GM21390 (cell line): ENCODE measurements around the gene SSPN.

Source experiments
- ATAC-seq: cut with Tn5 transposase; IDR thresholded peaks from one replicate; pipeline ENCODE4 v1.9.1; 2021; ENCODE audit not compliant: unreplicated experiment

The SSPN gene

GRCh38 chr12:26187014-26187798 lies 8.2 kb upstream of the SSPN start:
- ATAC-seq: no peak

DNA sequence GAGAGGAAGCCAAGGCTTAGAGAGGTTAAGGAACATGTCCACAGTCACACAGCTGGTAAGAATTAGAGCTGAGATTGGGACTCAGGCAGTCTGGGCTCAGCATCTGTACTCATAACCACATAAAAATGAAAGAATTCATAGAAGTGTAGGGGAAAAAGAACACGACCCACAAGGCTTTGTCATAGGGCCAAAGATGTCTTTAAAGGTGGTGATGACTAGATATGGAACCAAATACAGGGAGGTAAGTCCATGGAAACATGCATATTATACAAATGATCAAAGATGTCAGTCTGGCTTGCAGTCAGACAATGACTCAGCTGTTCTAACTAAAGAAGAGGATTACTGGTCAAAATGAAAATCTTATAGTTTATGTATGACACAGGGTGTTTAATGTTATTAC lies 7.2 kb upstream of the SSPN start:
- ATAC-seq: no peak

- no peak for ATAC-seq
Measured at GRCh38 chr12:26188641-26189040, 6.7 kb upstream of the SSPN start.

DNA sequence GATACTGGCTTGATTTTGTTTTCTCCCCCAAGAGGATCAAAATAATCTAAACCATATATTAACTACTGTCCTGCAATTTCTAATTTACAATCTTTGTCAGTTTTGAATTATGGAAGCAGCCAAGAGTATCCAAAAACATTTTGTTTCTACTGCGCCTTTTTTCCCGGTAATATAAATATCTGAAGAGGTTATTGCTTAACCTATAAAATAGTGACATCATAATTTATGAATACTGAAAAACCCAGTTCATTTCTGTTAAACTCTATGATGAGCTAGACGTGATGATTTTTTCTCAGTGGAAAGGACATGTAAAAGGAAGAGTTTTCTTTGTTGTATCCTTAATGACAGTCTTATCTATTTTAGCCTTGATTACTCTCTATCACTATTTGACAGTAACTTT lies 3.2 kb upstream of the SSPN start:
- no peak for ATAC-seq

GRCh38 chr12:26193539-26193938 lies 1.8 kb upstream of the SSPN start:
- ATAC-seq: no peak

DNA sequence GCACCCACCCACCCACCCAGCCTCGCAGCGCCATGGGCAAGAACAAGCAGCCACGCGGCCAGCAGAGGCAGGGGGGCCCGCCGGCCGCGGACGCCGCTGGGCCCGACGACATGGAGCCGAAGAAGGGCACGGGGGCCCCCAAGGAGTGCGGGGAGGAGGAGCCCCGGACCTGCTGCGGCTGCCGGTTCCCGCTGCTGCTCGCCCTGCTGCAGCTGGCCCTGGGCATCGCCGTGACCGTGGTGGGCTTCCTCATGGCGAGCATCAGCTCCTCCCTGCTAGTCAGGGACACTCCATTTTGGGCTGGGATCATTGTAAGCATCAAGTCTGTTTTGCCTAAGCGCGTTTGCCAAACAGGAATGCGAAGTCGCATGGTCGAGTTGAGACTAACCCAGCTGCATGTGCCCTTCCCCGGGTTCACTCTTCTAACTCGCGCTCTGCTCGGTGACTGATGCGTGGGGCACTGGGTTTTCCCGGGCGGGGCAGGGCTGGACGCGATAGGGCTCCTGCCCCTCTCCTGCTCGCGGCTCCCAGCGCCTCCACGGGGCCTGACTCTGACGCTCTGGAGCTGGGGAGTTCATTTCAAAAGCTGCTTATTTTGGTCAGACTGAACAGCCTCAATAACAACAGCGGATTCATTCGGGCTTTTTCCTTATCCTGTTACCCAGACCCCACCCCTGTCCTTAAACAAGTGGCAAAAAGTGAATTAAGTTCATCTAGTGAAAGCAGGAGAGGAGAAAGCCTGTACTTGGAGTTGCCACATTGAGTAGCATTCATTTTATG lies 458 bp downstream of the SSPN start:
- ATAC-seq: peak; percentile 72

DNA sequence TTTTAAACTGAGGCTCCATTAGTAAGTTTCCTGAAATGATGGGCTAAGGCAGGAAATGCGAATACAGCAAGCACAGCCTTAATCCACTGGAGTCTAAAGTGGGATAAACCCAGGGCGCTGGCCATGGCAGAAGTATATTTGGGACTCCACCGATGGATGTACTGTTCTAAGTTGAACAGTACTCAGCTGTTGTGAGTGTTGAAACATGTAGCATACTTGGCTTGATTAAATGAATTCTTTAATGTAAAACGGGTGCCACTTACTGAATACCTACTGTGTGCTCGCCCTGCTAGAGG lies 996 bp downstream of the SSPN start:
- no peak for ATAC-seq

- ATAC-seq: no peak
Measured at GRCh38 chr12:26197832-26198231, 2.5 kb downstream of the SSPN start.

DNA sequence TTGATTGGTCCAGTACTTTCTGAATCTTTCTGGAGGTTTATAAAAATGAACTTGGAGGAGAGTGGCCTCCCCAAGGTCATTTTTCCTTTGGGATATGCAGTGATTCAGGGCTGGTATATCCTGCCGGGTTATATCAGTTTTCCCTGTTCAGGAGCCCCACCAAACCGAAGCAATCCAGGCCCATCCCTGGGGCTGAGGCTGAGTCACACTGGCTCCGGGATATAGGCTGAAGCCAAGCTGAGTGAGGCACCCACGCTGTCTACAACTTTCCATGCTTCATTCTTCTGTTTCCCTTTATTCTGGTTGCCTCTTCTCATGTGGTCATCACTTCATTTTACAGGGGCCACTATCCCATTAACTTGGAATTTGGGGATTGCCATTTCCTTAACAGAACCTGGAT lies 3.4 kb downstream of the SSPN start:
- no peak for ATAC-seq

DNA sequence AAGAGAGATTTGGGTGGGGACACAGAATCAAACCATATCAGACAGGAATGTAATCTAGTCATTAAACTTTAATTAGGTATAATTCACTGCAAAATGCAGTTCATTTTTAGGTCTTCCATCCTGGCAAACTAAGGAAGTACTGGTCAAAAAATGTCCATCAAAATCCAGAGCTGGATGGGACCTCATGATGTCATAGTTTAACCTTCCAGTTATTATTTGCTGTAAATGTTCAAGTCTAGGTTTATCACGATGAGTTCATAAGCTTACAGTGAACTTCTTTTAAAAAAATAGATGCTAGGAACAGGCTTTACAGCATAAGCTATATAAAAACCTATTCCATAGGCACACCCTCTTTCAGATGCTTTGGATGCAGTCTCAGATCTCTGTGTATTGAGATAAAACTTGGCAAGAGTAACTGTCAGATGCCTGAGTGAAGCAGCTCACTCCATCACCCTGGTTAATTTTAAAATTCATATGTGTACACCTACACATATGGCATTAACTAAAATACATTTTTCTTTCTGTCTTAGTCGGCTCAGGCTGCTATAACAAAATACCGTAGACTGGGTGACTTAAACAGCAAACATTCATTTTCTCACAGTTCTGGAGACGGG lies 7.9 kb downstream of the SSPN start:
- ATAC-seq: no peak

GRCh38 chr12:26204612-26205289 lies 9.4 kb downstream of the SSPN start:
- no peak for ATAC-seq

DNA sequence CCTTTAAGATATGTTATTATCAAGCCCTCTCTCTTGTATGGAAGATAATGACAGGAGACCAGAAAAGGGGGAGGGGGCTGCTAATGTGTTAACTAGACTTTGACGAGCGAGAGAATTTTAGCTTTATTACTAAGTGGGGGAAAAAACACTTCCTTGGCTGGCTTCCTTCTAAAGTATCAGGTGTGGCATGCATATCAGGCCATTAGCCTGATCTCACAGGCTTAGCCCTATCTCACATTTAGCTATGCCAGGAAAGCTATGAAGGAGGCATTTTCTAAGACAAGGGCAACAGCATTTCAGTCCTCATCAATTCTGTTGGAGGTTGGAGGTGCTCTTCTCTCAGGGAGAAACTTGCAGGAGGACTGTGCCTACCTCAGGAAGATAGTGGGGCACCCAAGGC lies 9.9 kb downstream of the SSPN start:
- ATAC-seq: no peak

- ATAC-seq: no peak
Measured at GRCh38 chr12:26205941-26206340, 10.6 kb downstream of the SSPN start.

GRCh38 chr12:26211331-26211730 lies 16.0 kb downstream of the SSPN start:
- no peak for ATAC-seq

DNA sequence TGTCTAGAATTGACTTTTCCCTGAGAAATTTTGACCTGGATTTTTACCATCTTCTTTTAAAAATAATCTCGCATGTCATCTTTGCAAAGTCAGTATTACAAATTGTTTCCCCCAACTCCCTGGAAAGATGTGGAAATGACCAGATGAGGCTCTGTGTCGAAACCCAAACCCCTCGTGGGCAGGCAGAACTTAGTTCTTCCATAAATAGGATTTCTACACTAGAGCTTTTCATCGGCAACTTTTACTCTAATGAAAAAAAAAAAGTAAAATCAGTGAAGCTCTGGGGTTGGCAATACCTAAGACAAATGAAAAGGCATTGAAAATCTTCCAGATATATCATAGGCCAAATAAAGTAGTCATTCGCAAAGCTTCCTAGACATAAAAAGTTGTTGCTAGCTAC lies 17.0 kb downstream of the SSPN start:
- ATAC-seq: no peak

GRCh38 chr12:26212988-26213387 lies 17.6 kb downstream of the SSPN start:
- ATAC-seq: no peak

GRCh38 chr12:26214121-26214520 lies 18.7 kb downstream of the SSPN start:
- no peak for ATAC-seq

GRCh38 chr12:26219736-26220135 lies 24.4 kb downstream of the SSPN start:
- no peak for ATAC-seq

DNA sequence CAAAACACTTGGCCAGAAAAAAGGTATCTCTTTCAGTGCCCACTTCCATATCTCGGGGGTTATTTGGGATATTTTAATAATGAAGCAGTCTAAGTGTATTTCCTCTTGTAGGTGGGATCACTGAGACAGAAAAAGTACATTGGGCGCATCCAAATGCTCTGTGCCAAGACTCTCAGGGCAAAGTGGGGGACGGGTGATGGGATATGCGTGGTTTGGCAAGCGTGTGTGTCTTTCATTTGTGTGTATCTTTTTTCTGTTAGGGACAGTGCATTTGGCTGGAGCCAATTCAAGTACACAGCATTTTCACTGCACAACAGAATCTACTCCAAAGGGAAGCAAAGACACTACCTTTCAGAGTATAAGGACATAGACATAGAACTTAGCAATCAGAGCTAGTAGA lies 29.3 kb downstream of the SSPN start:
- ATAC-seq: no peak

- no peak for ATAC-seq
Measured at GRCh38 chr12:26226122-26226521, 30.7 kb downstream of the SSPN start.

- ATAC-seq: no peak
Measured at GRCh38 chr12:26226629-26227360, 31.4 kb downstream of the SSPN start.
